RWPE1 (cell line): ENCODE data around the gene CGNL1.

ENCODE experiments used
- CTCF ChIA-PET: fragments of 350-600 bp; sonication (Branson Sonifier 250); formaldehyde crosslinking; extraction: SDS; loops from one replicate; lab custom pipeline; 2021; lab: Yijun Ruan, JAX
- POLR2A ChIA-PET: fragments of 400-600 bp; formaldehyde crosslinking; extraction: SDS; loops from one replicate; lab custom pipeline; 2020; ENCODE audit warnings: antibody characterized with exemption; ENCODE audit not compliant: low non-redundant PET; lab: Yijun Ruan, JAX
- DNase-seq: peaks from one replicate; pipeline ENCODE4 v3.0.0; 2012; ENCODE audit warnings: low spot score
- H3K27ac ChIP-seq: fragments of 450-650 bp; 2 replicates; pipeline ENCODE4 v1.5.1; 2017
- CTCF ChIP-seq: fragments of 450-650 bp; conservative IDR thresholded peaks from 2 replicates; pipeline ENCODE4 v1.5.1; 2017; ENCODE audit warnings: low read depth, mild to moderate bottlenecking

The CGNL1 gene

GRCh38 chr15:57444877-57445513, 68.7 kb downstream of the CGNL1 start:
- no peak for TF ChIP-seq CTCF
- no peak for DNase-seq
- no peak overlapping the region for H3K27ac ChIP-seq
- ChIA-PET POLR2A (no interaction called here), CTCF (interaction anchor here (0.6 kb wide), 1 partner anchor 19 kb away, joined by 4 read pairs; no protein-coding TSS in a partner anchor)

- ChIA-PET CTCF (interaction anchor here (0.6 to 0.7 kb wide), 2 partner anchors 38 to 179 kb away, joined by 3 to 4 read pairs; no protein-coding TSS in a partner anchor), POLR2A (no interaction called here)
- no peak for TF ChIP-seq CTCF
- no peak for DNase-seq
- H3K27ac ChIP-seq, result no peak overlapping the region
Measured at GRCh38 chr15:57445872-57446271, 69.6 kb downstream of the CGNL1 start.

GRCh38 chr15:57446393-57446792, 70.1 kb downstream of the CGNL1 start:
- CTCF ChIA-PET, result interaction anchor here (0.6 to 0.7 kb wide), 2 partner anchors 38 to 179 kb away, joined by 3 to 4 read pairs; no protein-coding TSS in a partner anchor
- TF ChIP-seq CTCF, result no peak
- POLR2A ChIA-PET, result no interaction called here
- DNase-seq, result no peak
- no peak overlapping the region for H3K27ac ChIP-seq

GRCh38 chr15:57451555-57451954, 75.2 kb downstream of the CGNL1 start:
- no peak for DNase-seq
- no peak for TF ChIP-seq CTCF
- H3K27ac ChIP-seq, result no peak overlapping the region
- CTCF ChIA-PET, result no interaction called here
- POLR2A ChIA-PET, result no interaction called here

GRCh38 chr15:57452090-57452754, 75.9 kb downstream of the CGNL1 start:
- DNase-seq, result no peak
- ChIA-PET CTCF (no interaction called here), POLR2A (no interaction called here)
- no peak overlapping the region for H3K27ac ChIP-seq
- TF ChIP-seq CTCF, result no peak

- POLR2A ChIA-PET, result no interaction called here
- CTCF ChIA-PET, result no interaction called here
- no peak overlapping the region for H3K27ac ChIP-seq
- DNase-seq, result no peak
- TF ChIP-seq CTCF, result no peak
Measured at GRCh38 chr15:57455929-57456328, 79.6 kb downstream of the CGNL1 start.
